ENCODE measurements around the gene MCRIP2.
"Not testable (repeated sequence)": the region's sequence is repeated elsewhere in the genome, so short reads cannot be mapped to it uniquely, and the experiment has no call there.

- not testable (repeated sequence) for TF ChIP-seq EZH2 (IDR thresholded peaks at IDR 0.05; ENCODE audit: low read depth); CTCF (conservative IDR thresholded peaks at IDR 0.05)
These were observed 44.0 kb upstream of the MCRIP2 start for GRCh38 chr16:597655-598054.
